Activated CD4-positive, alpha-beta T cell treated with anti-CD3 and anti-CD28 coated beads, Interleukin-2, amount 10 ng/mL, durations not matched to agents 7 days and 5 days (primary cell): ENCODE measurements around the gene CHN2. TPM values are rescaled to one million over a fixed set of nuclear protein-coding genes. Genes with fewer than 3 reads are reported as not detected.
"Not testable (repeated sequence)": the region's sequence is repeated elsewhere in the genome, so short reads cannot be mapped to it uniquely, and the experiment has no call there.

Experiments
- CTCF ChIA-PET: fragments of 350-600 bp; sonication (Branson Sonifier 250); formaldehyde crosslinking; loops from one replicate; lab custom pipeline; 2021; ENCODE audit warnings: antibody characterized with exemption; lab: Charles Lee
- POLR2A ChIA-PET: fragments of 350-600 bp; sonication (Branson Sonifier 250); formaldehyde crosslinking; loops from one replicate; lab custom pipeline; 2021; ENCODE audit warnings: antibody characterized with exemption; lab: Charles Lee
- DNase-seq: peaks from one replicate; pipeline ENCODE4 v3.0.0-alpha.2; 2020
- H3K27ac Mint-ChIP-seq: one replicate; pipeline ENCODE4 v1.8.0; 2021; ENCODE audit warnings: mild to moderate bottlenecking, moderate library complexity, mixed read lengths
- H3K27me3 Mint-ChIP-seq: one replicate; pipeline ENCODE4 v1.8.0; 2021; ENCODE audit warnings: mixed read lengths
- H3K36me3 Mint-ChIP-seq: one replicate; pipeline ENCODE4 v1.8.0; 2021; ENCODE audit warnings: low read depth, mixed read lengths
- H3K4me1 Mint-ChIP-seq: one replicate; pipeline ENCODE4 v1.8.0; 2021; ENCODE audit warnings: mixed read lengths
- H3K4me3 Mint-ChIP-seq: one replicate; pipeline ENCODE4 v1.8.0; 2021; ENCODE audit warnings: mild to moderate bottlenecking, moderate library complexity, mixed read lengths
- H3K9me3 Mint-ChIP-seq: one replicate; pipeline ENCODE4 v1.8.0; 2021; ENCODE audit warnings: mixed read lengths
- total RNA-seq, 2 experiments: library from RNA; stranded (reverse); gene quantifications; one replicate each; pipeline ENCODE4 v1.2.3, GENCODE V29; 2021

CHN2 gene
- total RNA-seq, 2 experiments from 2014 or later = 2.4 to 3.6 TPM

DNA sequence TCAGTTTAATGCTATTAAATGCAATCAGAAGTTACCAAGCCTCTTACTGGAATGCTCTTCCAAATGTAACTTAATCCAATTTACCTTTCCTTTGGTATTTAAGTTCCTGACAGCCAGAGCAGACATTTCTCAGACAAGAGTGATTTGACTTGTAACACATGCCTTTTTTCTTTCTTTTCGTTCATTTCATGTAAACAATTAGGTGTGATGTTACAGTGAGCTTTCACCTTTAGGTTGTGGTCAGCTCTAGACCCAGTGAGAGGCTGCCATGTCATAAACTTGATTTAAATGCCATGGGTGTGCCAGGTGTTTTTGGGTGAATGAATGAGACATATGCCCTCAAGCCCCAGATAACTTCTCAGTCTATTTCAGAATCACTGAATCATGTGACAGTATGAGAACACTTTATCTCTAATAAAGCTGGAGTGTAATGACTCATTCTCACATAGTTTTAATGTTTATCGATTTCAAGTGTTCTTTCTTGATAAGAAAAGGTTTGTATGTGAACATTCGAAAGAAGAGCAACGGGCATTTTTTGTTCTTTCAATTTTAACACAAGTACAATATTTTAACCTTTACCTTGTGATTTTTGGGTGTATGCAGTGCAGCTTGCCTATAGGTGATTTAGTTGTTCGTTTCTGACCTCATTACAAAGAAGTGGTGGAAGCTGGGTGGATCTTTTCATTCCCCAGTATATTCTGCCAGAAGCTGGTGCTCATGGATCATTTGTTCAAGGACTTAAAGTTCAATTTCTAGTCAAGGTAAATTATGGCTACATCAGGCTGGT is 61.5 kb downstream of the CHN2 start:
- no peaks in the 10 kb centered on the region for H3K4me1 Mint-ChIP-seq
- H3K27me3 Mint-ChIP-seq = peaks cover 6% of the 10 kb centered on the region
- CTCF ChIA-PET = no interaction called here
- H3K27ac Mint-ChIP-seq = no peak overlapping the region
- H3K4me3 Mint-ChIP-seq = no peak overlapping the region
- H3K36me3 Mint-ChIP-seq = no peaks in the 10 kb centered on the region
- DNase-seq = no peak
- H3K9me3 Mint-ChIP-seq = peaks cover 2% of the 10 kb centered on the region
- POLR2A ChIA-PET = no interaction called here

DNA sequence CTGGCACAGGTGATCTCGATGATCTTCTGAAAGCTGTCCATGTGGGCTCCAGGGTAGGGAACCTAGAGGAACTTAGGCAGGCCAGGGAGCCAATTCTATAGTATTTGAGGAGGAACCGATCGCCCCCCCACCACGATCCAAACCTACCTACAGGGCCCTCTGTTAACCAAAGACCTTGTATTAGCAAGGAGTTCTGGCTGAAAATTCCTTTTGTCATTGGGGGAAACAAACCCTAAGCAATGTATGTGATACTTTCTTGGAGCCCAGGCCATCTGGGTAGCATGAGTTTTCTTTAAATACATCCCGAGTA is 62.1 kb downstream of the CHN2 start:
- peaks cover 6% of the 10 kb centered on the region for H3K27me3 Mint-ChIP-seq
- no peak overlapping the region for H3K27ac Mint-ChIP-seq
- no peak overlapping the region for H3K4me3 Mint-ChIP-seq
- H3K9me3 Mint-ChIP-seq = peaks cover 2% of the 10 kb centered on the region
- H3K4me1 Mint-ChIP-seq = no peaks in the 10 kb centered on the region
- no peaks in the 10 kb centered on the region for H3K36me3 Mint-ChIP-seq
- ChIA-PET POLR2A (no interaction called here), CTCF (no interaction called here)
- DNase-seq = no peak

DNA sequence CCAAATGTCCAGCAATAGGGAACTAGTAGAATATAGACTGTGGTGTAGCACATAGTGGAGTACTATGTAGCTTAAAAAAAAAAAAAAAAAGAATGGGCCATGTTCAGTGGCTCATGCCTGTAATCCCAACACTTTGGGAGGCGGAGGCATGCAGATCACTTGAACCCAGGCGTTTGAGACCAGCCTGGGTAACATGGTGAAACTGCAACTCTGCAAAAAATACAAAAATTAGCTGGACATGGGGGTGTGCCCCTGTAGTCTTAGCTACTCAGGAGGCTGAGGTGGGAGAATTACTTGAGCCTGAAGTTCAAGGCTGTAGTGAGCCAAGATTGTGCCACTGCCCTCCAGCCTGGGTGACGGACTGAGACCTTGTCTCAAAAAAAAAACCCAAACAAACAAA is 64.4 kb downstream of the CHN2 start:
- DNase-seq = no peak
- Mint-ChIP-seq H3K4me1 (no peaks in the 10 kb centered on the region), H3K27ac (no peak overlapping the region), H3K4me3 (no peak overlapping the region), H3K9me3 (peaks cover 5% of the 10 kb centered on the region), H3K36me3 (no peaks in the 10 kb centered on the region), H3K27me3 (peaks cover 6% of the 10 kb centered on the region)
- ChIA-PET POLR2A (no interaction called here), CTCF (no interaction called here)

DNA sequence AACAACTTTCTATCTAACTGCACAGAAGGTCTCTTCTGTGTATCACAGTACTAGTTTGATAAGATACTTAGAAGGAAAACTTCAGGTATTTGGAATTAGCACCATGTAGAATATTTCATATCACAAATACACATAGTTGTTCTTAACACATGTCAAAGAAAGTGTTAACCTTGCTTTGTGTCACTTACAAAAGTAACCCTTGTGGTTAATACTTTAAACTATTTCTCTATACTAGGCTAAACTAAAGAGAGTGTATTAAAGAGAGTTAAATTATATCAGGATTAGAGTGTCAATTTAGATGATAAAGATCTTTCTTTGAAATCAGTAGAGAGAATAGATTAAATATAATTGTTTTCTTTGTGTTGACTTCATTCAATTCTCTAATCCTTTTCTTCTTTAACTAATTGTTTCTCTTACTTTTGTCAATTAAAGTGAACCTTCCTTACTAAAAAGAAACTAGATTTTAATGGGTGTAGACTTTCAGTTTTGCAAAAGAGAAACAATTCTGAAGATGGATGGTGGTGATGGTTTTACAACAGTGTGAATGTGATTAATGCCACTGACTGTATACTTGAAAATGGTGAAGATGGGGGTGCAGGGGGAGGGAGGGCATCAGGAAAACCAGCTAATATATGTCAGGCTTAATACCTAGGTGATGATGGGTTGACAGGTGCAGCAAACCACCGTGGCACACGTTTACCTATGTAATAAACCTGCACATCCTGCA is 67.8 kb downstream of the CHN2 start:
- peaks cover 11% of the 10 kb centered on the region for H3K4me1 Mint-ChIP-seq
- no peak overlapping the region for H3K27ac Mint-ChIP-seq
- ChIA-PET POLR2A (no interaction called here), CTCF (no interaction called here)
- no peak for DNase-seq
- no peak overlapping the region for H3K4me3 Mint-ChIP-seq
- H3K36me3 Mint-ChIP-seq = peaks cover 7% of the 10 kb centered on the region
- H3K27me3 Mint-ChIP-seq = peaks cover 3% of the 10 kb centered on the region
- H3K9me3 Mint-ChIP-seq = peaks cover 10% of the 10 kb centered on the region

DNA sequence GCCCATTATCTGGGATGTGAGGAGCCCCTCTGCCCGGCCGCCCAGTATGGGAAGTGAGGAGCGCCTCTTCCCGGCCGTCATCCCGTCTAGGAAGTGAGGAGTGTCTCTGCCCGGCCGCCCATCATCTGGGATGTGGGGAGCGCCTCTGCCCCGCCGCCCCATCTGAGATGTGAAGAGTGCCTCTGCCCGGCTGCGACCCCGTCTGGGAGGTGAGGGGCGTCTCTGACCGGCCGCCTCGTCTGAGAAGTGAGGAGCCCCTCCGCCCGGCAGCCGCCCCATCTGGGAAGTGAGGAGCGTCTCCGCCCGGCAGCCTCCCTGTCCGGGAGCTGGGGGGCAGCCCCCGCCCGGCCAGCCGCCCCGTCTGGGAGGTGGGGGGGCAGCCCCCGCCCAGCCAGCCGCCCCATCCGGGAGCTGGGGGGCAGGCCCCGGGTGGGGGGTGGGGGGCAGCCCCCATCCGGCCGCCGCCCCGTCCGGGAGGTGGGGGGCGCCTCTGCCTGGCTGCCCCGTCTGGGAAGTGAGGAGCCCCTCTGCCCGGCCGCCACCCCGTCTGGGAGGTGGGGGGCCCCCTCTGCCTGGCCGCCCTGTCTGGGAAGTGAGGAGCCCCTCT is 69.1 kb downstream of the CHN2 start:
- CTCF ChIA-PET, H3K4me3 Mint-ChIP-seq, POLR2A ChIA-PET, H3K27ac Mint-ChIP-seq, H3K36me3 Mint-ChIP-seq, DNase-seq, H3K27me3 Mint-ChIP-seq: not testable (repeated sequence)
- Mint-ChIP-seq H3K4me1 (peaks cover 13% of the 10 kb centered on the region), H3K9me3 (peaks cover 10% of the 10 kb centered on the region)

DNA sequence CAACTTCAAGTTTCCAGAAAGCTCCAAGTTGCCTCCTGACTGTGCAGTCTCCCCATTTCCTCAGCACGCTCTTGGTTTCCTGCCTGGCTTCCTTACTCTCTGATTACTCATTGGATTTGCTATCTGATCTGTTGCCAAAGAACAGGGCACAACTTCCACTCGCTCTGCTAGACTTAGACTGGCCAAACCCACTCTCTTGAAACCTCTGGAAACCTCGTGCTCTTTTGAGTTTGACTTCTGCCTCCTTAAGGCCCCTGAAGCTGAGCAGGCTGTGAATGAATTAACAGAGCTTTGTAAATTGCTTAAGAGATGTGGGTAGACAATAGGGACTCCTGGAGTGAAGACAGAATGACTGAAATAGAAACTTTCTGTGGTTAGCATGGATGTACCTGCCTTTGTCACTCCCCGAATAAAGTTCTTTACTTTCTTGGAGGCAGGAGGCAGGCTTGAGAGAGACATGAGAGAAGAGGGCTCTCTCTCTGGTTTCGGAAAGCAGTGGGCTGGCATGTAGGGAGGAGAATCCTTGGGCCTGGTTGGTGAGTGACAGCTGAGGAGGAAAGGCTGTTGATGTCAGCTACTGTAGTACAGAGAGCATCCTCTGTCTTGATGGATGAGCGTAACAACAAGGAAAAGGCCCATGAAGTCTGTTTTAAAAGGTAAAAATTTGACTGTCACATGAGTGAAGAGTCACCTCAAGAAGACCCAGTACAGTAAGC is 70.8 kb downstream of the CHN2 start:
- H3K27me3 Mint-ChIP-seq = peaks cover 8% of the 10 kb centered on the region
- H3K36me3 Mint-ChIP-seq = peaks cover 7% of the 10 kb centered on the region
- POLR2A ChIA-PET = no interaction called here
- no peak overlapping the region for H3K4me3 Mint-ChIP-seq
- H3K4me1 Mint-ChIP-seq = peaks cover 13% of the 10 kb centered on the region
- DNase-seq = no peak
- H3K9me3 Mint-ChIP-seq = peaks cover 15% of the 10 kb centered on the region
- H3K27ac Mint-ChIP-seq = peak overlapping the region; percentile 15
- CTCF ChIA-PET = no interaction called here

DNA sequence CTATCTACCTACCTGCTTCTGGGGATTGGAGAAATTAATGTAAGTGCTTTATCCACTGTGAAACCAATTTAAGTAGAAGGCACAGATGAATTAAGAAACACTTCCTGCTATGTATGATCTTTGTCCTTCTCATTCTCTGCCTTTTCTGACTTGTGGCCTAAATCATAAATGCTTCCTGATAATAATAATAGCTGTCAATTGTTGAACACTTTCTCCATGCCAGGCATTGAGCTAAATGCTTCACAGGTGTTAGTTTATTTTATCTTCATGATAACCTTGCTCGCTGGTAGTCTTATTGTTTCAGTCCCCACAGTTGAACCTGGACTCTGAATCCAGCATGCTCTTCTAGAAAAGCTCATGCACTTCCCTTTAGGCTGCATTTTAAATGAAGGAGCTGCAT is 75.4 kb downstream of the CHN2 start:
- Mint-ChIP-seq H3K4me3 (no peak overlapping the region), H3K36me3 (peaks cover 3% of the 10 kb centered on the region), H3K27ac (no peak overlapping the region), H3K4me1 (peaks cover 30% of the 10 kb centered on the region), H3K27me3 (peaks cover 10% of the 10 kb centered on the region), H3K9me3 (peaks cover 12% of the 10 kb centered on the region)
- ChIA-PET CTCF (no interaction called here), POLR2A (no interaction called here)
- DNase-seq = no peak

DNA sequence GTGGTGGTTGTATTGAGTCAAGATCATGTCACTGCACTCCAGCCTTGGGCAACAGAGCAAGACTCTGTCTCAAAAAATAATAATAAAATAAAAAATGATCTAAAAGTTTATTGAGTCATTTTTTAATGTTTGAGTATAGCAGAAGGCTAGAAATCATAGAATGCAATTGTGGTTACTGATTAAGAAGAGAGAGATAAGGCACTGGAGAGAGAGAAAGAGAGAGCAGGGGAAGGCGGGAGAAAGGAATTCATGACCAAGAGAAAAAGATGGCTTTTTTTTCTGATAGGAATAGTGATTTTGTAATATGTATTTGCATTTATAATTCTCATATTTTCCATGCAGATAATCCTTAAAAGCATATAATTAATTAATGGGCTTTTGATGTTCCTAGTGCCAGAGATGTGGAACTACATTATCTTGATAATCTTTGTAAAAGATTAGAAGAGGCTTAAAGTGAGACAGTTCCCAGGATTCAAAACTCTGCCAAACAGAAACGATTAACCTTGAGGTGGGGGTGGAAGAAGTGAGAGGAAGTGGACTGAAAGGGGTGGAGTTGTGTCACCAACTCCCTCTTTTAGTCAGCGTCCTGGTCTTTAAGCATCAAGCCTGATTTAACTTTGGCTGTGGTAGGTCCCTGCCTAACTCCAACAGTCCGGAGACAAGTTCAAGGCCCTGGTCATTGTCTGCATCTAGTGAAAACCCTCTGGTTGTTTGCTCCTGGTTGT is 76.2 kb downstream of the CHN2 start:
- POLR2A ChIA-PET = no interaction called here
- CTCF ChIA-PET = no interaction called here
- H3K4me1 Mint-ChIP-seq = peaks cover 22% of the 10 kb centered on the region

DNA sequence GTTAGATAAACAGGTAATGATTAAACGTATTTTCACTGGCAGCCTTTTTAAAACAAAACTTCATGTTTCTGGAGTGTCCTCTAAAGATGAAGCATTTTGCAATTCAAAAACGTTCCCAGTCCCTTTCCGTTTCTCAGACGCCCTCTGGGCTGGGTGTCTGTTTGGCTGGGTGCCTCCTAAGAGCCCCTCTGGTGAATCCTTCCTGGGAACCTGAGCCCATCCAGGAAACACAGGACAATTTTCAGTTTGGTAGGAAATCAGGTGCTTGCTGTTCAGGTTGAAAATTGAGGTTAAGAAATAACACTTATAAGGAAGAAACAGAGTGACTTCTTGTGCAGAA is 76.7 kb downstream of the CHN2 start:
- H3K4me3 Mint-ChIP-seq = no peak overlapping the region
- POLR2A ChIA-PET = no interaction called here
- H3K9me3 Mint-ChIP-seq = peaks cover 4% of the 10 kb centered on the region
- H3K36me3 Mint-ChIP-seq = no peaks in the 10 kb centered on the region
- H3K4me1 Mint-ChIP-seq = peaks cover 23% of the 10 kb centered on the region
- no peak overlapping the region for H3K27ac Mint-ChIP-seq
- DNase-seq = no peak
- CTCF ChIA-PET = no interaction called here
- H3K27me3 Mint-ChIP-seq = peaks cover 13% of the 10 kb centered on the region

More for the DNA sequence above, 76.2 kb downstream of the CHN2 start:
- Mint-ChIP-seq H3K27ac (no peak overlapping the region), H3K36me3 (no peaks in the 10 kb centered on the region), H3K9me3 (peaks cover 4% of the 10 kb centered on the region), H3K27me3 (peaks cover 10% of the 10 kb centered on the region), H3K4me3 (no peak overlapping the region)
- DNase-seq = no peak

DNA sequence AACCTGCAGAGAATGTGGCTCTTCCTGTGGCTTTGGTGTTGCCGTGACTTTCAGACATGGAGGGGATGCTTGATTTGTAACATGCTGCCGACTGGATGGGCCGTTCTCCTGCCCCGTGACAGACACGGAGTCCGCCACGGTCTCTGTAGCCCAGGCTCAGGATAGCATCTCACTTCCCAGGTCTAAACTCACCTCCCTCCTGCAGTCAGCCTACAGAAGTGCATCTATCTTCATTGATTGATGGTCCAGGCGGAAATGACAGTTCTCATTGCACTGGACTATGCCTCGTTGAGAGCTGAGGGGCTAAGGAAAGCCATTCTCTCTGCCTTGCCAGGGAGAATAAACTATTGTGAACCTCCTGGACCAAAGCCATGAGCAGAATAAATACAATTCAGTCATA is 77.5 kb downstream of the CHN2 start:
- CTCF ChIA-PET = no interaction called here
- no peak overlapping the region for H3K27ac Mint-ChIP-seq

DNA sequence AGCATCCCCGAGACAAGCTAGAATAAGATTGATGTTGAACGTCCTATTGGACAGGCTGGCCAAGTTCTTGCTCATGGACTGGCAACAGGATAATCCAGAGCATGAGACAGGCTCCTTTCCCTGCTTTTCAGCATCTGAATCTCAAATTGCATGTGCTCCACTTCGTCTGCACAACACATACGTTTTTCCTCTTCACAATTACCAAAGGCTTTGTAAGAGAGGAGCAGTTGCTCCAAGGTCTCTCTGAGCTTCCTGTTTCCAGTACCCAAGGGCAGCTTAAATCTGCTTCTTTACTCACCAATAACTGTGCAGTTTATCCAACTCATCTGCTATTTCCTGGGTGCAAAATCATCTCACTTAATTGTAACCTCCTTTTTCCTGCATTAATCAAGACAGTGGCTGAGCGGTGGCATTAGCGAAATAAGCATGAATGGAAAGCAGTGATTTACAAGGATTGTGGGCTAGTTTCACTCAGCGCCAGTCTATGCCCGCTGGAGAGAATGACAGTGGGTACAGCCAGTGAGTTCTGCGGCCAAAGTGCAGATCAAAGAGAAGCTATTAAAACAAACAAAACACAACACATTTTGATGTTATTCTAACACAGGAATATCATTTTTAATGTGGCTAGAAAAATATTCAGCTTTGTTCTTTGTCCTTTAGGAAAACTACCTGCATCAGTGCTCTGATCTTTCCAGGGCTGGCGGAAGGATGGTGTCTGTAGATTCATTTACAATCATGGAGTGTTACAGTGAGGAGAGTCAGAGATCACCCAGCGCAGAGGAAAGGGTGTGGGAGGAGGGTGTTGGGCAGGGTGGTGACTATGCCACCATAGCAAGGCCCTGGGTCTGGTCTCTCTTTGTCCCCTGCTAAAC is 79.8 kb downstream of the CHN2 start:
- no peak for DNase-seq
- ChIA-PET CTCF (no interaction called here), POLR2A (no interaction called here)
- Mint-ChIP-seq H3K4me3 (no peak overlapping the region), H3K9me3 (peaks cover 1% of the 10 kb centered on the region), H3K27ac (no peak overlapping the region), H3K36me3 (no peaks in the 10 kb centered on the region), H3K4me1 (peaks cover 30% of the 10 kb centered on the region), H3K27me3 (peaks cover 9% of the 10 kb centered on the region)

More for the DNA sequence above, 77.5 kb downstream of the CHN2 start:
- H3K4me3 Mint-ChIP-seq = no peak overlapping the region
- H3K9me3 Mint-ChIP-seq = peaks cover 4% of the 10 kb centered on the region
- peaks cover 13% of the 10 kb centered on the region for H3K27me3 Mint-ChIP-seq
- peaks cover 23% of the 10 kb centered on the region for H3K4me1 Mint-ChIP-seq
- DNase-seq = no peak
- POLR2A ChIA-PET = no interaction called here
- no peaks in the 10 kb centered on the region for H3K36me3 Mint-ChIP-seq

DNA sequence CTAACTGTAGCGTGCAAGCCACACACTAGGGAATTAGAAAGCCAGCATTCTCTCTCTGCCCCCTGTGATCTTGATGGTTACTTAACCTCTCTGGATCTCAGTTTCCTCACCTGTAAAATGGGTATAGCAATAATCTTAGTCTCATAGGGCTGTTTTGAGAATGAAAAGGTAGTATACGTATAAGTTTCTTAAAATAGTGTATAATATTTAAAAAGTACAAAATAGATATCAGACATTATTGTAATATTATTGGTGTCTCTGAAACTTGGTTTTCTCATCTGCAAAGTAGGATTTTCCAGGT is 80.4 kb downstream of the CHN2 start:
- H3K4me1 Mint-ChIP-seq = peaks cover 30% of the 10 kb centered on the region
- peaks cover 11% of the 10 kb centered on the region for H3K27me3 Mint-ChIP-seq
- no peaks in the 10 kb centered on the region for H3K36me3 Mint-ChIP-seq
- H3K9me3 Mint-ChIP-seq = no peaks in the 10 kb centered on the region
- no peak overlapping the region for H3K4me3 Mint-ChIP-seq
- H3K27ac Mint-ChIP-seq = no peak overlapping the region
- ChIA-PET CTCF (no interaction called here), POLR2A (no interaction called here)
- DNase-seq = no peak
